AG04449 (cell line): Measurements from ENCODE around the gene NKD2.

ENCODE experiments used
- CTCF ChIA-PET: fragments of 350-600 bp; formaldehyde crosslinking; extraction: SDS; loops from one replicate; lab custom pipeline; 2021; ENCODE audit warnings: antibody characterized with exemption; lab: Yijun Ruan, JAX
- POLR2A ChIA-PET: fragments of 400-600, 350-600 bp; formaldehyde crosslinking; extraction: SDS; loops from one replicate; lab custom pipeline; 2020; ENCODE audit warnings: antibody characterized with exemption, inconsistent platforms; lab: Yijun Ruan, JAX
- DNase-seq: peaks from one replicate; pipeline ENCODE4 v3.0.0-alpha.2; 2010; ENCODE audit warnings: low read depth, low spot score
- H3K4me3 ChIP-seq: 2 replicates; pipeline ENCODE4 v1.5.1; 2011; ENCODE audit warnings: low read depth, mild to moderate bottlenecking, control low read depth, low read length
- CTCF ChIP-seq: IDR thresholded peaks from one replicate; pipeline ENCODE4 v1.5.1; 2011; ENCODE audit warnings: mild to moderate bottlenecking, moderate library complexity, low read length, control low read depth, inconsistent platforms; ENCODE audit not compliant: insufficient read depth; ENCODE audit errors: missing control alignments

Gene NKD2

GRCh38 chr5:1001406-1002270, 7.0 kb upstream of the NKD2 start:
- no peak overlapping the region for H3K4me3 ChIP-seq
- no peak for DNase-seq
- CTCF ChIA-PET, result no interaction called here
- TF ChIP-seq CTCF, result no peak
- POLR2A ChIA-PET, result no interaction called here

GRCh38 chr5:1002271-1002546, 6.4 kb upstream of the NKD2 start:
- DNase-seq, result no peak
- POLR2A ChIA-PET, result no interaction called here
- TF ChIP-seq CTCF, result no peak
- no peak overlapping the region for H3K4me3 ChIP-seq
- CTCF ChIA-PET, result no interaction called here

- CTCF ChIA-PET, result no interaction called here
- POLR2A ChIA-PET, result no interaction called here
- H3K4me3 ChIP-seq, result no peak overlapping the region
- no peak for TF ChIP-seq CTCF
- DNase-seq, result no peak
These were observed 5.8 kb upstream of the NKD2 start for GRCh38 chr5:1002836-1003235.

- DNase-seq, result no peak
- H3K4me3 ChIP-seq, result no peak overlapping the region
- CTCF ChIA-PET, result no interaction called here
These were observed 5.2 kb upstream of the NKD2 start for GRCh38 chr5:1003296-1003937.

GRCh38 chr5:1004461-1005248, 3.9 kb upstream of the NKD2 start:
- CTCF ChIA-PET, result interaction anchor here (1.1 kb wide), 1 partner anchor 48 kb away, joined by 3 read pairs; no protein-coding TSS in a partner anchor
- H3K4me3 ChIP-seq, result no peak overlapping the region
- DNase-seq, result no peak
- POLR2A ChIA-PET, result no interaction called here
- no peak for TF ChIP-seq CTCF

More at GRCh38 chr5:1003296-1003937, 5.2 kb upstream of the NKD2 start:
- POLR2A ChIA-PET, result no interaction called here
- TF ChIP-seq CTCF, result no peak
